ENCODE results near the gene MB.

GRCh38 chr22:35576671-35577070, 40.5 kb downstream of the MB start:
- no peak for TF ChIP-seq POLR2AphosphoS5 (IDR thresholded peaks at IDR 0.05; ENCODE audit: low read depth, low read length)
- TF ChIP-seq, protein P1, sequence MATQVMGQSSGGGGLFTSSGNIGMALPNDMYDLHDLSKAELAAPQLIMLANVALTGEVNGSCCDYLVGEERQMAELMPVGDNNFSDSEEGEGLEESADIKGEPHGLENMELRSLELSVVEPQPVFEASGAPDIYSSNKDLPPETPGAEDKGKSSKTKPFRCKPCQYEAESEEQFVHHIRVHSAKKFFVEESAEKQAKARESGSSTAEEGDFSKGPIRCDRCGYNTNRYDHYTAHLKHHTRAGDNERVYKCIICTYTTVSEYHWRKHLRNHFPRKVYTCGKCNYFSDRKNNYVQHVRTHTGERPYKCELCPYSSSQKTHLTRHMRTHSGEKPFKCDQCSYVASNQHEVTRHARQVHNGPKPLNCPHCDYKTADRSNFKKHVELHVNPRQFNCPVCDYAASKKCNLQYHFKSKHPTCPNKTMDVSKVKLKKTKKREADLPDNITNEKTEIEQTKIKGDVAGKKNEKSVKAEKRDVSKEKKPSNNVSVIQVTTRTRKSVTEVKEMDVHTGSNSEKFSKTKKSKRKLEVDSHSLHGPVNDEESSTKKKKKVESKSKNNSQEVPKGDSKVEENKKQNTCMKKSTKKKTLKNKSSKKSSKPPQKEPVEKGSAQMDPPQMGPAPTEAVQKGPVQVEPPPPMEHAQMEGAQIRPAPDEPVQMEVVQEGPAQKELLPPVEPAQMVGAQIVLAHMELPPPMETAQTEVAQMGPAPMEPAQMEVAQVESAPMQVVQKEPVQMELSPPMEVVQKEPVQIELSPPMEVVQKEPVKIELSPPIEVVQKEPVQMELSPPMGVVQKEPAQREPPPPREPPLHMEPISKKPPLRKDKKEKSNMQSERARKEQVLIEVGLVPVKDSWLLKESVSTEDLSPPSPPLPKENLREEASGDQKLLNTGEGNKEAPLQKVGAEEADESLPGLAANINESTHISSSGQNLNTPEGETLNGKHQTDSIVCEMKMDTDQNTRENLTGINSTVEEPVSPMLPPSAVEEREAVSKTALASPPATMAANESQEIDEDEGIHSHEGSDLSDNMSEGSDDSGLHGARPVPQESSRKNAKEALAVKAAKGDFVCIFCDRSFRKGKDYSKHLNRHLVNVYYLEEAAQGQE (IDR thresholded peaks at IDR 0.05; ENCODE audit: insufficient read depth in 1 of 2, low read depth in 2 of 2, low read length in 2 of 2) = no peak
- no peak for TF ChIP-seq TAF1 (IDR thresholded peaks at IDR 0.05; ENCODE audit: borderline replicate concordance, insufficient read depth, low read length)
- no peak for TF ChIP-seq SIN3A (IDR thresholded peaks at IDR 0.05; ENCODE audit: borderline replicate concordance, insufficient read depth, low read length)
- TF ChIP-seq FOXP2 (optimal IDR thresholded peaks at IDR 0.05; ENCODE audit: borderline replicate concordance, extremely low read depth, extremely low read length, insufficient read depth) = no peak
